Measurements from ENCODE around the gene M1AP.

- no peak for TF ChIP-seq POLR2A (IDR thresholded peaks at IDR 0.05; ENCODE audit: low read depth, low read length)
- TF ChIP-seq TAF1 (IDR thresholded peaks at IDR 0.05; ENCODE audit: low read depth, low read length) = no peak
- no peak for TF ChIP-seq POLR2AphosphoS5 (IDR thresholded peaks at IDR 0.05; ENCODE audit: low read depth, low read length)
- no peak for TF ChIP-seq SPI1 (IDR thresholded peaks at IDR 0.05; ENCODE audit: low read depth, low read length)
- no peak for TF ChIP-seq POU2F2 (IDR thresholded peaks at IDR 0.05; ENCODE audit: low read depth, low read length)
- no peak for TF ChIP-seq PAX5 (IDR thresholded peaks at IDR 0.05; ENCODE audit: insufficient read depth, low read length, severe bottlenecking)
Measured at GRCh38 chr2:74581463-74581862, 66.7 kb downstream of the M1AP start.

Measured in GM12891 (cell line).